ENCODE data around the gene OR8H1.

The OR8H1 gene, protein sequence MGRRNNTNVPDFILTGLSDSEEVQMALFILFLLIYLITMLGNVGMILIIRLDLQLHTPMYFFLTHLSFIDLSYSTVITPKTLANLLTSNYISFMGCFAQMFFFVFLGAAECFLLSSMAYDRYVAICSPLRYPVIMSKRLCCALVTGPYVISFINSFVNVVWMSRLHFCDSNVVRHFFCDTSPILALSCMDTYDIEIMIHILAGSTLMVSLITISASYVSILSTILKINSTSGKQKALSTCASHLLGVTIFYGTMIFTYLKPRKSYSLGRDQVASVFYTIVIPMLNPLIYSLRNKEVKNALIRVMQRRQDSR

DNA sequence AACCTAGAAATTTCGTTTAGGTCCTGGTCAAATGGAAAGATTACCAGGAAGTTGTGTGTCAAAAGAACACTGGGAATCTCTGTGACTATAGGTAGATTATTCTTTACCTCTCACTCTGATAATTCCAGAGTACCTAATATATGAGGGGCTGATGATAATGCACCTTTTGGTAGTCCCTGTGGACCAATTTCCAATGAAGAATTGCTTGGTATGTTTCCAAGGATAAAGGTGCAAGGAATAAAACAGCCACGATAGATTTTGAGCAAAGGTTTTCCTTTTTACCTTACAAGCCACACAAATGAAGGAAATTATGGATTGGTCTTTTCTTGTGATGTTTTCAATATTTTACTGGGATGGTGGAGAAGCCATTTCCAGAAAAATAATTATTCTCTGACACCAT is at the start of gene OR8H1:
OR8H1 (minus strand) TSS at position 101 of the 400 bp plus-strand sequence. CDS start 1,192 bp downstream, outside the sequence.
- no peak for DNase-seq (ENCODE audit: low read depth in 2 of 2)

DNA sequence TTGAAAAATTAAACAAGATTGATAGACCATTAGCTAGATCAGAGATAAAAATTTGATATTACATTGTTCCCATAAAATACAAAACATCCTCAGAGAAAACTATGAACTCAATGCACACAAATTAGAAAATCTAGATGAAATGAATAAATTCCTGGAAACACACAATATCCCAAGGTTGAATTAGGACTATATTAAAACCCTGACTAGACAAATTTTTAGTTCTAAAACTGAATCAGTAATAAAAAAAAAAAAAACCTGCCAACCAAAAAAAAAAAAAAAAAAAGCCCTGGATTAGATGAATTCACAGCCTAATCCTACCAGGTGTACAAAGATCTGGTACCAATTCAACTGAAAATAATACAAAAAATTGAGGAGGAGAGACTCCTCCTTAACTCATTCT is 48.2 kb upstream of the OR8H1 start:
- DNase-seq (ENCODE audit: low read depth in 2 of 2), result no peak

DNA sequence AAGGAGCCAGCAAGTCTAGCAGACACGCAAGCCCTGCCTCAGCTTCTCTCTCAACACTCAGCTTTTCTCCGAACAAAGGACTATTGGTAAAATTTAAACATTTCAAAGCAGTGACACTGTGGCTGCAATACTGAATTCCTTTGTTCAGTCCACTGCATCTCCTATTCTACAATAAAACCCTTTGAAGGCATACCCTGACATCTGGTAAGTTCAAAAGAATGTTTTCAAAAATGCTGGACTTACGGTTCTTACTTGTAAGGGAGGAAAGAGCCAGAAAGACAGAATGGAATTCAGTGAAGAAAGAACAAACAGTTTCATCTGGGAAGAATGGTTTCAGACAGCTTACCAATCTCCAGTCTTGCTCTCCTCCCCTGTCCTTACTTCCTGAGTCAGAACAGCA is 41.1 kb upstream of the OR8H1 start:
- DNase-seq (ENCODE audit: low read depth in 2 of 2), result no peak

DNA sequence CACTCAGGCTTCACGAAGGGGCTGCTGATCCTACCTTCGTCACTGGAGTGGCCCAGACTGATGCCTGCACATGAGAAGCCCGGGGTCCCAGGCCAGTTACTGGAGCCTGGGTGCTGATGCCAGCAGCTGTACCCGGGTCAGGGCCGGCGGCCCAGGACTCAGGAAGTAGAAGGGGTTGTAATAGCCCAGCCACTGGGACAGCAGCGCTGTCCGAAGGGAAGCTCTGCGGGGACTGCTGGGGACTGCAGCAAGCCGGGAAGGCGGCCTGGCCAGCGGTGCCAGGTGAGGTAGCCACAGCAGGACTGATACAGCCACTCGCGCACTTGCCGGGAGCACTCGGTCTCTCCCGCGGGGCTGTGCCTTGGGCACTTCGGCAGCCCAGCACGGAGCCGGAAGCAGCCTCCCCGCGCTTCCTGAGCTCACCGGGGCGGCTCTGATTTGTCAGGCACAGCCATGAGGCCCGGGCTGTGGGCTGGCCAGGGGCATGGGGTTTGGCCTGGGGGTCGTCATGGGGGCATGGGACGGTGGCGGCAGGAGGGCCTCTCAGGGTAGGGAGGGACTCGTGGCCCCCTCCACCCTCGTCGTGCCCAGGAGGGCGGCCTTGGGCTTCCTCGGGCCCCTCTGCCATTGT is 39.9 kb upstream of the OR8H1 start:
- no peak for DNase-seq (ENCODE audit: low read depth in 2 of 2)

DNA sequence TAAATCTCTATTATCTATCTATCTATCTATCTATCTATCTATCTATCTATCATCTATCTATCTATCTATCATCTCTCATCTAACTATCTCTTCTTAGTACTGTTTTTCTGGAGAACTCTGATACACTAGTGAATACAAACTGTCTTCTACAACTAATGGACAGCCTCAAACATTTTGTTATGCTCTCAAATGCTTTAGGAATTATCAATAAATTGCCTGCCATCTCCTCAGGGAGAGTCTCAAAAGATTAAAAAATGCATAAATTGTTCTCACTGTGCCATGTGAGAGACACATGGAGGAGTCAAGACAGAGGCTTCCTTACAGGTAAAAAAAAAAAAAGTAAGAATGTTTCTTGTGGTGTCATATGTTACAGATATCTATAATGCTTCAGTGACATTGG is 22.8 kb upstream of the OR8H1 start, which contains the start of gene OR8K3:
OR8K3 (plus strand) TSS at position 301 of the 400 bp plus-strand sequence. CDS start 3,163 bp downstream, outside the sequence.
- no peak for DNase-seq (ENCODE audit: low read depth in 2 of 2)

DNA sequence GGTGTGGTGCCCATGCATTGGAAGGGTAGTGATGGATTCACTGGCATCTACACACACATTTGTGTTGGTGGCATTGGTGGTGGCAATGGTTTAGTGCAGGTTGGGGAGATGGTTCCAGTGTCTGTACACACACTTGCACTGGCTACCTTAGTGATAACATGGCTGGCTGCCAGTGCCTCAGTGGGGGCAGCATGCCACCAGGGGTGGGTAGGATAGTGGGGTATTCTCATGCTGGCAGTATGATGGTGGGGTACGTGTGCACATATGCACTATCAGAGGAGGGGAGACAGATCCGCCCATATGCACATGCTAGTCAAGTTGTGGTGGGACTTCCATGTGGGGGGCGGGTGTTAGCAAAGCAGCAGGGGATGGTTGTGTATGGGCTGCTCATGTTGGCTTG is 15.8 kb upstream of the OR8H1 start:
- no peak for DNase-seq (ENCODE audit: low read depth in 2 of 2)

DNA sequence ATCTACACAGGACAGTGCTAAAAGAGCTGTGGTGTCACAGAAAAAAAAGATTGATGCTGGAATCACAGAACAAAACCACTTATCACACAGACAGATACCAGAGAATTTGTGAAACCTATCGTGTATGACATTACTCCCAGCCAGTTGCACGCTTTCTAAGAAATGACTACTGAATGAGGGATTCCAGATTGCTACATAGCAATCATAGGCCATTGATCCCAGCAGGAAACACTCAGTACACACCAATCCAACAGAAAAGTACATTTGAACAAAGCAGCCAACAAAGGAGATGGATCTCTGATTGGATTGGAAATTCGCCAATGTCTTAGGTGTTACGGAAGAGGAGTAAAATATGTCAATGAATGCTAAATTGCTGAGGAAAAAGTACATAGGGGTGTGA is 4.8 kb upstream of the OR8H1 start:
- no peak for DNase-seq (ENCODE audit: low read depth in 2 of 2)

DNA sequence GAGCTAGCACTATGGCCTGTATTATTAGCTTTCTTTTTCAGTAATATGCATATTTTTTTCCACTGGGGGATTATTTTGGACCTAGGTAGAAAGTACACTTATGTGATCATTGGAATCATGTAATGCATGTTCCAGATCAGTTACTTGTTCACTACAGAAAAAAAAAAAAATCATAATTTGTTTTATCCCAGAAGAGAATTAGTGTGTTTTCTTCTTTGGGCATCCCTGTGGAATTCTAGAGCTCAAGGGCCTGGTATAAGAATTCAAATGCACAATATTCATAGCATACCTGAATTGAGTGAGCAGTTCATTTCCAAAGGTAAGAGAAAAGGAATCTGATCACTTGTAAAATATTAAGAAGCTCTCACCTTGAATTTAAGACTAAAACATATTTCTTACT is 18.2 kb downstream of the OR8H1 start, which contains the start of gene OR5T1:
OR5T1 (plus strand) TSS at position 301 of the 400 bp plus-strand sequence. CDS start 1,485 bp downstream, outside the sequence.
- DNase-seq (ENCODE audit: low read depth in 2 of 2), result no peak

DNA sequence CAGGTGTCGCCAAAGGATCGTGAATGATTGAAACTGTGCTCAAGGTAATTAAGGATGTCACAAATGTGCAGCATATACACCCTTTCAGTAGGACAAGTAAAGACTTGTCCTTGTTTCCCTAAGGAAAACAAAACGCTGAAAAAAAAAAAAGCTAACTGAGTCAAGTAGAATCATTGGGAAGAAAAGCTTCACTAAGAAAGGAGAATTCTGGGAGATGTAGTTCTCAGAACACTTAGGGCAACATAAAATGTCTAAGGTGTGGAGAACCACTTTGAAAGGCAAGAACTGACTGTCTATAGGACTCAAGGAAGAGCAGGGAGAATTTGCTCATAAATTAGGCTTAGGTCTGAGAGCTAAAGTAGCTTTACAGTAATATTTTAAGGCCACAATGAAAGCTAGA is 21.0 kb downstream of the OR8H1 start:
- DNase-seq (ENCODE audit: low read depth in 2 of 2), result no peak

DNA sequence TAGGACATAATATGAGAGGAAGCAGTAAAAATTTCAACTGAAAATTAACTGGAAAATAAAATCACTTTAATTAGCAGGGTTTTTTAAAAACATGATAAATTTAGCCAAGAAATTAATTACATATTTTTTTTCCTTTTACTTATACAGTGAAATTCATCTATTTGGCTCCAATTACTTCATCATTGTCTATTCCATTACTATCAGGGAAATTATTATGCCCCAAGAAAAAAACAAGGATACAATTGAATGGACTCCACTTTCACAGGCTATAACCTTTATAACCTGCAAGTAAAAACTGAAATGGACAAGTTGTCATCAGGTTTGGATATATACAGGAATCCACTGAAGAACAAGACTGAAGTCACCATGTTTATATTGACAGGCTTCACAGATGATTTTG is 40.1 kb downstream of the OR8H1 start, which contains the start of gene OR5T3:
OR5T3 (plus strand) TSS at position 301 of the 400 bp plus-strand sequence; CDS start at position 301, 0 bp downstream.
- no peak for DNase-seq (ENCODE audit: low read depth in 2 of 2)
